ENCODE data around the gene CPM. TPM values are rescaled to one million over a fixed set of nuclear protein-coding genes. Genes with fewer than 3 reads are reported as not detected.

The CPM gene
- total and polyA plus RNA-seq, 7 experiments from 2014 or later: 0.06 to 5.9 (median 1.8) TPM

- intact Hi-C loops (cut with micrococcal nuclease): no loop called here
- H3K9me3 ChIP-seq (ENCODE audit: control insufficient read depth in 2 of 3, low read length in 3 of 3): no peaks in the 10 kb centered on the region
- H3K4me3 Mint-ChIP-seq: no peak overlapping the region
- H3K27ac ChIP-seq (ENCODE audit: low read depth, low read length): no peak overlapping the region
- ChIA-PET CTCF (no interaction called here), POLR2A (interaction anchor here (0.6 kb wide), 1 partner anchor 26 kb away, joined by 3 read pairs; no protein-coding TSS in a partner anchor)
- peaks cover 0 to 2% (median 0%) of the 10 kb centered on the region in 7 donors for H3K4me1 Mint-ChIP-seq
- no peaks in the 10 kb centered on the region for H3K4me1 ChIP-seq (ENCODE audit: control insufficient read depth in 2 of 2, insufficient read depth in 2 of 2, low read length in 2 of 2)
- ATAC-seq (no peak), DNase-seq (no peak)
- H3K36me3 ChIP-seq (ENCODE audit: control insufficient read depth in 2 of 3, insufficient read depth in 3 of 3, low read length in 3 of 3): no peaks in the 10 kb centered on the region
- H3K4me3 ChIP-seq (ENCODE audit: low read length): no peak overlapping the region
- H3K27me3 Mint-ChIP-seq: peaks cover 0 to 7% (median 0%) of the 10 kb centered on the region in 5 donors
- H3K27ac Mint-ChIP-seq: no peak overlapping the region
- H3K27me3 ChIP-seq (ENCODE audit: control insufficient read depth in 2 of 2, insufficient read depth in 2 of 2, low read length in 2 of 2): no peaks in the 10 kb centered on the region
- H3K9me3 Mint-ChIP-seq: no peaks in the 10 kb centered on the region
- peaks cover 0 to 2% (median 0%) of the 10 kb centered on the region in 5 donors for H3K36me3 Mint-ChIP-seq
Observed at GRCh38 chr12:68854554-68854953, 78.4 kb downstream of the CPM start.

DNA sequence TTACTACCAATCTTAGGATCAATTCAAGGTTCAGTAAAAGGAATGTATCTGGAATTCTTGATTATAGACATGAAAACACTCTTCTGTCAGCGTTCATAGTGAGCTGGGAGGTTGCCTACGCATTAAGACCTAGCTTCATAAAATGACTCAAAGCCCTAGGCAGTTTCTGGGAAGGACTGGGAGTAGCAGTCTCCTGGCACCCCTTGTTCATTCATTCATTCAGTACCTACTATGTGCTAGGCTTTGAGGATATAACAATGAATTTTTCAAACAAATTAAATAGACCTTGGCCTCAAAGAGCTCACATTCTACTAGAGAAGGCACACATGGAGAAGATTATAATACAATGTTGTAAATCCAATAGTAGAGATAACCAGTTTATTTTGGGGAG lies 78.9 kb downstream of the CPM start:
- Mint-ChIP-seq H3K9me3 (no peaks in the 10 kb centered on the region), H3K36me3 (peaks cover 0 to 2% (median 0%) of the 10 kb centered on the region in 5 donors), H3K27ac (no peak overlapping the region), H3K4me1 (peaks cover 0 to 2% (median 0%) of the 10 kb centered on the region in 7 donors), H3K27me3 (peaks cover 0 to 7% (median 0%) of the 10 kb centered on the region in 5 donors), H3K4me3 (no peak overlapping the region)
- Histone ChIP-seq H3K4me1 (ENCODE audit: control insufficient read depth in 2 of 2, insufficient read depth in 2 of 2, low read length in 2 of 2) (no peaks in the 10 kb centered on the region), H3K27me3 (ENCODE audit: control insufficient read depth in 2 of 2, insufficient read depth in 2 of 2, low read length in 2 of 2) (no peaks in the 10 kb centered on the region), H3K4me3 (ENCODE audit: low read length) (no peak overlapping the region), H3K27ac (ENCODE audit: low read depth, low read length) (no peak overlapping the region), H3K9me3 (ENCODE audit: control insufficient read depth in 2 of 3, low read length in 3 of 3) (no peaks in the 10 kb centered on the region), H3K36me3 (ENCODE audit: control insufficient read depth in 2 of 3, insufficient read depth in 3 of 3, low read length in 3 of 3) (no peaks in the 10 kb centered on the region)
- intact Hi-C loops (cut with micrococcal nuclease): no loop called here
- no peak for ATAC-seq
- ChIA-PET POLR2A (interaction anchor here (0.6 kb wide), 1 partner anchor 26 kb away, joined by 3 read pairs; no protein-coding TSS in a partner anchor), CTCF (no interaction called here)
- no peak for DNase-seq

DNA sequence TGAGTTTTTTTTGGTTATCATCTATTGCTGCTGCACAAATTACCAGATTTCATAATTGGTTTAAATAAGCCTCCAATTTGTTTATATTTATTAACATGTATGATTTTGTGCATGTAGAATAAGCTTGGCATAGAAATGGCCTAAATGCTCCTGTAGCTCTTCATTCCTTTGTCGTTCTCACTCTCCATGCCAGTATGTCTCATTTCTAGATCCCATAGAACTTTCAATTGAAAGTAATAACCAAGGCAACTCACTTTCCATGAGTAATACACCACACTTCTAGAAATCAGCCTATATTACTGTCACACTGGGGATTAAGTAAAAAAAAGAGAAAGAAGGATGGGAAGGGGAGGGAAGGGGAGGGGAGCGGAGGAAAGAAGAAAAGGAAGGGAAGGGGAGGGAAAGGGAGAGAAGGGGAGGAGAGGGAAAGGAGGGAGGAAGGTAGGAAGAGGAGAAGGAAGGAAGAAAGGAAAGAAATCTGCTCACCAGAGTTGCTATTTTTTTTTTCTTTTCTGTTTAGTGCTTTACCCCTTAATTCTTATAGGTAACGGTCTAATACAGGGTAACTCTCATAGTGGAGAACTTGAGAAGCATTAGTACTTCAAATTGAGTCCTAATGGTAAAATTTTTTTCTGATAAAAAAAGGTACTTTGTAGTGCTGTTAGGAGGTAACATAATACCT lies 79.4 kb downstream of the CPM start:
- ChIA-PET POLR2A (no interaction called here), CTCF (no interaction called here)
- Mint-ChIP-seq H3K4me1 (peaks cover 0 to 2% (median 0%) of the 10 kb centered on the region in 7 donors), H3K27me3 (peaks cover 0 to 7% (median 0%) of the 10 kb centered on the region in 5 donors), H3K9me3 (no peaks in the 10 kb centered on the region), H3K4me3 (no peak overlapping the region), H3K36me3 (peaks cover 0 to 2% (median 0%) of the 10 kb centered on the region in 5 donors), H3K27ac (no peak overlapping the region)
- Histone ChIP-seq H3K4me1 (ENCODE audit: control insufficient read depth in 2 of 2, insufficient read depth in 2 of 2, low read length in 2 of 2) (no peaks in the 10 kb centered on the region), H3K36me3 (ENCODE audit: control insufficient read depth in 2 of 3, insufficient read depth in 3 of 3, low read length in 3 of 3) (no peaks in the 10 kb centered on the region), H3K27me3 (ENCODE audit: control insufficient read depth in 2 of 2, insufficient read depth in 2 of 2, low read length in 2 of 2) (no peaks in the 10 kb centered on the region), H3K27ac (ENCODE audit: low read depth, low read length) (no peak overlapping the region), H3K9me3 (ENCODE audit: control insufficient read depth in 2 of 3, low read length in 3 of 3) (no peaks in the 10 kb centered on the region), H3K4me3 (ENCODE audit: low read length) (no peak overlapping the region)
- intact Hi-C loops (cut with micrococcal nuclease): no loop called here
- ATAC-seq (no peak), DNase-seq (no peak)

DNA sequence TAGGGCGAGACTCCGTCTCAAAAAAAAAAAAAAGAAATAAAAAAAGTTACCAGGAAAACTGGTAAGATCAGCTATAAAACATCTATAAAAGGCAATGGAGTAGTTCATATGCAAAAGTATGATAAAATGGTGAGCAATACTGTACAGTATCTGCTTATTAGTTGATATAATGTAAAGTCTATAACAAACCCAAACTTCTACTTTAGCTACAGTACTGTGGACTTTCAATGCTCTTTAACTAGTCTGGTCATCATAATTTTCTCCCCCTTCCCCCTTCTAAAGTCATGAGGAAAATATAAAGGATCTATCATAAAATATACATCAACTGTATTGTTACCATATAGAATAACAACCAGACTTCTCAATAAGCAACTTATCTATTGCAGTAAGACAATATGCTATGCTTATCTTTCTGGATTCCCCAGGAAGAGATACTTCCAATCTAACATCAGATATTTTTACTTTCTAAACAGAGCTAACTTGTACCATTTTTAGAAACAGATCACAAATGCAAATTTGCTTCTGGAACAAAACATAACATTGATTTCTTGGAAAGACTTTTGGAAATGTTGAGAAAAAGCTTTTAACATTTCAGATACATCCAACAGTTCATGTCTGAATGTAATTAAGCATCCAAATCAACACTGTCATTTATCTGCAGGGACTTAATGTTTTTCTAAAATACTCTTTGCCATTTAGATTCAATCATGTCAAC lies 81.2 kb downstream of the CPM start:
- Mint-ChIP-seq H3K27ac (no peak overlapping the region), H3K36me3 (peaks cover 0 to 2% (median 0%) of the 10 kb centered on the region in 5 donors), H3K27me3 (peaks cover 0 to 7% (median 0%) of the 10 kb centered on the region in 5 donors), H3K4me3 (no peak overlapping the region), H3K4me1 (no peaks in the 10 kb centered on the region), H3K9me3 (no peaks in the 10 kb centered on the region)
- Histone ChIP-seq H3K9me3 (ENCODE audit: control insufficient read depth in 2 of 3, low read length in 3 of 3) (no peaks in the 10 kb centered on the region), H3K4me1 (ENCODE audit: control insufficient read depth in 2 of 2, insufficient read depth in 2 of 2, low read length in 2 of 2) (no peaks in the 10 kb centered on the region), H3K4me3 (ENCODE audit: low read length) (no peak overlapping the region), H3K27me3 (ENCODE audit: control insufficient read depth in 2 of 2, insufficient read depth in 2 of 2, low read length in 2 of 2) (no peaks in the 10 kb centered on the region), H3K36me3 (ENCODE audit: control insufficient read depth in 2 of 3, insufficient read depth in 3 of 3, low read length in 3 of 3) (no peaks in the 10 kb centered on the region), H3K27ac (ENCODE audit: low read depth, low read length) (no peak overlapping the region)
- ChIA-PET POLR2A (interaction anchor here (0.5 kb wide), 1 partner anchor 1568 kb away, joined by 4 read pairs; no protein-coding TSS in a partner anchor), CTCF (interaction anchor here (0.6 to 1.1 kb wide), 2 partner anchors 21 to 439 kb away, joined by 3 read pairs; no protein-coding TSS in a partner anchor)
- intact Hi-C loops (cut with micrococcal nuclease): no loop called here
- ATAC-seq: no peak
- DNase-seq: no peak

DNA sequence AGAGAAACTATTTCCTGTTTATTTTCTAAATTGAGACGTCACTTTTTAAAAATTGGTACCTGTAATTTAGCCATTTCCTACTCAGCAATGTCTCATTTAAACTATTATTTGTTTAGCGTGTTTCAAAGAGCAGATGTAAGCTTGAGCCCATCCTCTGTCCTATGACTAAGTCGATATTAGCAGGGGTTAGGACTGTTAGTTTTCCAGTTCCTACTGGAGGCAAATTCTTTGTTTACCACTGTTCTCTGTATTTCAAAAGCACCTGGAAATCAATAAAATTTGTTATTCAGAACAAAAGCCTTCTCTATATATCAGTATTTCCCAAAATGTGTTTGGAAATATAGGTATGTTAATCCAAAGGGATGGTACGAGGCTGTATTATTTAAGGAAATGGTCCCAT lies 82.6 kb downstream of the CPM start:
- POLR2A ChIA-PET: interaction anchor here (0.6 kb wide), 1 partner anchor 64 kb away, joined by 3 read pairs; no protein-coding TSS in a partner anchor

DNA sequence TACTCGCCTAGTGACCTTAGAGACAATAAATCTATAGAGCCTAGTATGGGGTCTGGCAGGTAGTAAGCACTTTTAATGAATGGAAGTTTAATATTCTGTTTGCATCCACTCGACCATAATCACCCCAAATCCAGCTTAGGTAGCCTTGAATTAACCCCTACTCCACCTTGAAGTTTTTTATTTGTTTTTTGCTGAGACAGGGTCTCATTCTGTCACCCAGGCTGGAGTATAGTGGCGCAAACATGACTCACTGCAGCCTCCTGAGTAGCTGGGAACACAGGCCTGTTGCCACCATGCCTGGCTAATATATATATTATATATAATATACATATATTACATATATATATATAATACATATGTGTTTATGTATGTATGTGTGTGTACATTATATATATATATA lies 86.2 kb downstream of the CPM start:
- peaks cover 0 to 16% (median 3%) of the 10 kb centered on the region in 5 donors for H3K36me3 Mint-ChIP-seq
- CTCF ChIA-PET: no interaction called here
- Histone ChIP-seq H3K27ac (ENCODE audit: low read depth, low read length) (no peak overlapping the region), H3K4me3 (ENCODE audit: low read length) (no peak overlapping the region), H3K36me3 (ENCODE audit: control insufficient read depth in 2 of 3, insufficient read depth in 3 of 3, low read length in 3 of 3) (peaks cover 0 to 10% (median 6%) of the 10 kb centered on the region in 3 experiments), H3K27me3 (ENCODE audit: control insufficient read depth in 2 of 2, insufficient read depth in 2 of 2, low read length in 2 of 2) (no peaks in the 10 kb centered on the region), H3K4me1 (ENCODE audit: control insufficient read depth in 2 of 2, insufficient read depth in 2 of 2, low read length in 2 of 2) (no peaks in the 10 kb centered on the region), H3K9me3 (ENCODE audit: control insufficient read depth in 2 of 3, low read length in 3 of 3) (no peaks in the 10 kb centered on the region)
- peaks cover 0 to 5% (median 3%) of the 10 kb centered on the region in 7 donors for H3K4me1 Mint-ChIP-seq
- no peak overlapping the region for H3K4me3 Mint-ChIP-seq
- DNase-seq (no peak), ATAC-seq (no peak)
- POLR2A ChIA-PET: interaction anchor here (0.6 kb wide), 1 partner anchor 12 kb away, joined by 4 read pairs; no protein-coding TSS in a partner anchor
- H3K27me3 Mint-ChIP-seq: no peaks in the 10 kb centered on the region
- H3K27ac Mint-ChIP-seq: no peak overlapping the region
- intact Hi-C loops (cut with micrococcal nuclease): no loop called here
- H3K9me3 Mint-ChIP-seq: no peaks in the 10 kb centered on the region

More for the DNA sequence above, 82.6 kb downstream of the CPM start:
- Mint-ChIP-seq H3K27me3 (peaks cover 0 to 7% (median 0%) of the 10 kb centered on the region in 5 donors), H3K36me3 (peaks cover 0 to 2% (median 0%) of the 10 kb centered on the region in 5 donors), H3K4me3 (no peak overlapping the region), H3K27ac (no peak overlapping the region), H3K9me3 (no peaks in the 10 kb centered on the region), H3K4me1 (no peaks in the 10 kb centered on the region)
- CTCF ChIA-PET: no interaction called here
- Histone ChIP-seq H3K4me1 (ENCODE audit: control insufficient read depth in 2 of 2, insufficient read depth in 2 of 2, low read length in 2 of 2) (no peaks in the 10 kb centered on the region), H3K27ac (ENCODE audit: low read depth, low read length) (no peak overlapping the region), H3K27me3 (ENCODE audit: control insufficient read depth in 2 of 2, insufficient read depth in 2 of 2, low read length in 2 of 2) (no peaks in the 10 kb centered on the region), H3K9me3 (ENCODE audit: control insufficient read depth in 2 of 3, low read length in 3 of 3) (no peaks in the 10 kb centered on the region), H3K4me3 (ENCODE audit: low read length) (no peak overlapping the region), H3K36me3 (ENCODE audit: control insufficient read depth in 2 of 3, insufficient read depth in 3 of 3, low read length in 3 of 3) (no peaks in the 10 kb centered on the region)
- no peak for ATAC-seq
- no peak for DNase-seq
- intact Hi-C loops (cut with micrococcal nuclease): no loop called here
